DND-41 (cell line): ENCODE measurements around the gene ABCC12.

Experiments used
- CTCF ChIP-seq: IDR thresholded peaks from 2 replicates; pipeline ENCODE4 v1.5.1; 2012; ENCODE audit warnings: borderline replicate concordance, low read length, moderate library complexity, mild to moderate bottlenecking; ENCODE audit not compliant: poor library complexity, severe bottlenecking; ENCODE audit errors: extremely low read depth
- EZH2 ChIP-seq: IDR thresholded peaks from 3 replicates; pipeline ENCODE4 v1.6.1; 2012; ENCODE audit warnings: borderline replicate concordance, low read depth, mild to moderate bottlenecking, moderate library complexity, low read length, inconsistent platforms; ENCODE audit not compliant: severe bottlenecking

- TF ChIP-seq CTCF (no peak), EZH2 (no peak)
Observed at GRCh38 chr16:48169896-48170295, 14.1 kb upstream of the ABCC12 start.
